ENCODE measurements around the gene ETS1. TPM values are rescaled to one million over a fixed set of nuclear protein-coding genes. Genes with fewer than 3 reads are reported as not detected.
A peak's percentile ranks its signal among the peaks of the same experiment; 100 is the strongest.

Gene ETS1
- total and polyA plus RNA-seq, 2 experiments from 2014 or later: 25.6 to 52.6 TPM

DNA sequence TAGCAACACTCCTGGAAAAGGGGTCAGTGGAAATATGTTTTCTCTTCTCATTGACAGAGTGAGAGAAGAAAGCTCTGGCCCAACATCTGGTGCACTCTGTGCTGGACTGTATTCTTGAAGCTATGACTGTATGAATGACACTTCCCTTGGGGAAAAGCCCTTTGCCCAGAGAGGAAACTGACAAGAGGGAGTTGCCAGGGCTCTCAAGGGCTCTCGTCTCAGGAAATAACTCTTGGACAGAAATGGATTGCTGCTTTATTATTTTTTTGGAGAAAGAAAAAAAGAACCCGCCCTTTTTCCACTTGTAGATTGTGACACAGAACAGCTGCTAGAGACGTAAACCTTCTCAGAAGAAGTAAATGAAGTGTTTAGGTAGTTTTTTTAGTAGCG lies 11.4 kb downstream of the ETS1 start:
- Histone ChIP-seq H3K79me2 (replicated peaks; ENCODE audit: insufficient read depth) (peaks cover 83% of the 10 kb centered on the region), H3K36me3 (ENCODE audit: insufficient read depth) (no peaks in the 10 kb centered on the region), H2AFZ (no peak overlapping the region), H3K27ac (ENCODE audit: low read depth) (0 out of 2 replicates have a peak overlapping the region, but pooled peaks have one; percentile 15), H3K4me1 (ENCODE audit: insufficient read depth) (peaks cover 66% of the 10 kb centered on the region), H3K4me3 (no peak overlapping the region), H3K27me3 (ENCODE audit: insufficient read depth) (no peaks in the 10 kb centered on the region), H4K20me1 (replicated peaks; ENCODE audit: insufficient read depth) (no peaks in the 10 kb centered on the region), H3F3A (replicated peaks; ENCODE audit: low read depth) (no peaks in the 10 kb centered on the region), H3K4me2 (0 out of 2 replicates have a peak overlapping the region, but pooled peaks have one; percentile 64), H3K9me2 (ENCODE audit: insufficient read depth) (no peaks in the 10 kb centered on the region)
- no peak for ATAC-seq
- Mint-ChIP-seq H3K4me1 (peaks cover 75% of the 10 kb centered on the region), H3K27me3 (ENCODE audit: insufficient read depth, low read depth, poor library complexity) (peaks cover 3% of the 10 kb centered on the region), H3K4me3 (no peak overlapping the region), H3K27ac (no peak overlapping the region), H3K36me3 (ENCODE audit: low read depth) (peaks cover 9% of the 10 kb centered on the region; the same call in 2 of the 3 replicates), H3K9me3 (no peaks in the 10 kb centered on the region)
- no peak for DNase-seq (ENCODE audit: low spot score)
- TF ChIP-seq ZNF331 (CRISPR knock-in tag; IDR thresholded peaks at IDR 0.05; ENCODE audit: low read depth) (no peak), ZNF114 (CRISPR knock-in tag; IDR thresholded peaks at IDR 0.05) (no peak), POLR2AphosphoS5 (IDR thresholded peaks at IDR 0.05; ENCODE audit: low read depth) (no peak), STAT1 (IDR thresholded peaks at IDR 0.05; ENCODE audit: unreplicated experiment) (no peak), NANOG (IDR thresholded peaks at IDR 0.05; ENCODE audit: borderline replicate concordance) (no peak)

DNA sequence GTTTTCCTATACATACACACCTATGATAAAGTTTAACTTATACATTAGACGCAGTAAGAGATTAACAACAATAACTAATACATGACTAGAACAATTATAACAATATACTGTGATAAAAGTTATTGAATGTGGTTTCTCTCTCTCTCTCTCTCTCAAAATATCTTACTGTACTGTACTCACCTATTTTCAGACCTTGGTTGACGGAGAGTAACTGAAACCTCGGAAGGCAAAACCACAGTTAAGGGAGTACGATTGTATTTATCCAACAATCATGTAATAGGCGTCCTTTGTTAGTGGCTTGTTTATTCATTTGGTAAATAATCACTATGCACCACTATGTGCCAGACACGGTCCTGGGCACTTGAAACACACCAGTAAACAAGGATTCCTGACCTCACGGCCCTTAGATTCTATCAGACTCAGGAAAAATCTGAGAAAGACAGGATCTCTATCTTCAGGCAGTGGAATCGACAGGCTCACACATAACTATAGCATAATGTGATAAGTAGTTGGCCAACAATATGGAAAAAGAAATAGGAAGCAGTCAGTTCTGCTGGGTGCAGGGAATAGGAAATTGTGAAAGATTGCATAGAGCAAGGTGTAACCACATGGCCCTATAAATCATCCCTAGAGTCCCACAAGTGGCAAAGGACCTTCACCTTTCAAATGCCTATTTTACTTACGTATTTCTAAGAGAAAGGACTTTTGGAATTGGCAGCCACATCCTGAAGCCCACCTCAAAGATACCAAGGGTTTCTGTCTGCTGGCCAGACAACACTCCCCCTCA lies 12.0 kb downstream of the ETS1 start:
- H3K9me2 ChIP-seq (ENCODE audit: insufficient read depth): no peaks in the 10 kb centered on the region
- no peaks in the 10 kb centered on the region for H3K27me3 ChIP-seq (ENCODE audit: insufficient read depth)
- no peak overlapping the region for H2AFZ ChIP-seq
- DNase-seq (ENCODE audit: low spot score): no peak
- H3K27ac Mint-ChIP-seq: no peak overlapping the region
- H4K20me1 ChIP-seq (replicated peaks; ENCODE audit: insufficient read depth): no peaks in the 10 kb centered on the region
- H3K4me1 Mint-ChIP-seq: peaks cover 69% of the 10 kb centered on the region
- no peak overlapping the region for H3K27ac ChIP-seq (ENCODE audit: low read depth)
- peaks cover 60% of the 10 kb centered on the region for H3K4me1 ChIP-seq (ENCODE audit: insufficient read depth)
- peaks cover 78% of the 10 kb centered on the region for H3K79me2 ChIP-seq (replicated peaks; ENCODE audit: insufficient read depth)
- H3K36me3 ChIP-seq (ENCODE audit: insufficient read depth): no peaks in the 10 kb centered on the region
- no peak overlapping the region for H3K4me3 ChIP-seq
- H3K27me3 Mint-ChIP-seq (ENCODE audit: insufficient read depth, low read depth, poor library complexity): peaks cover 3% of the 10 kb centered on the region
- TF ChIP-seq, protein P1, sequence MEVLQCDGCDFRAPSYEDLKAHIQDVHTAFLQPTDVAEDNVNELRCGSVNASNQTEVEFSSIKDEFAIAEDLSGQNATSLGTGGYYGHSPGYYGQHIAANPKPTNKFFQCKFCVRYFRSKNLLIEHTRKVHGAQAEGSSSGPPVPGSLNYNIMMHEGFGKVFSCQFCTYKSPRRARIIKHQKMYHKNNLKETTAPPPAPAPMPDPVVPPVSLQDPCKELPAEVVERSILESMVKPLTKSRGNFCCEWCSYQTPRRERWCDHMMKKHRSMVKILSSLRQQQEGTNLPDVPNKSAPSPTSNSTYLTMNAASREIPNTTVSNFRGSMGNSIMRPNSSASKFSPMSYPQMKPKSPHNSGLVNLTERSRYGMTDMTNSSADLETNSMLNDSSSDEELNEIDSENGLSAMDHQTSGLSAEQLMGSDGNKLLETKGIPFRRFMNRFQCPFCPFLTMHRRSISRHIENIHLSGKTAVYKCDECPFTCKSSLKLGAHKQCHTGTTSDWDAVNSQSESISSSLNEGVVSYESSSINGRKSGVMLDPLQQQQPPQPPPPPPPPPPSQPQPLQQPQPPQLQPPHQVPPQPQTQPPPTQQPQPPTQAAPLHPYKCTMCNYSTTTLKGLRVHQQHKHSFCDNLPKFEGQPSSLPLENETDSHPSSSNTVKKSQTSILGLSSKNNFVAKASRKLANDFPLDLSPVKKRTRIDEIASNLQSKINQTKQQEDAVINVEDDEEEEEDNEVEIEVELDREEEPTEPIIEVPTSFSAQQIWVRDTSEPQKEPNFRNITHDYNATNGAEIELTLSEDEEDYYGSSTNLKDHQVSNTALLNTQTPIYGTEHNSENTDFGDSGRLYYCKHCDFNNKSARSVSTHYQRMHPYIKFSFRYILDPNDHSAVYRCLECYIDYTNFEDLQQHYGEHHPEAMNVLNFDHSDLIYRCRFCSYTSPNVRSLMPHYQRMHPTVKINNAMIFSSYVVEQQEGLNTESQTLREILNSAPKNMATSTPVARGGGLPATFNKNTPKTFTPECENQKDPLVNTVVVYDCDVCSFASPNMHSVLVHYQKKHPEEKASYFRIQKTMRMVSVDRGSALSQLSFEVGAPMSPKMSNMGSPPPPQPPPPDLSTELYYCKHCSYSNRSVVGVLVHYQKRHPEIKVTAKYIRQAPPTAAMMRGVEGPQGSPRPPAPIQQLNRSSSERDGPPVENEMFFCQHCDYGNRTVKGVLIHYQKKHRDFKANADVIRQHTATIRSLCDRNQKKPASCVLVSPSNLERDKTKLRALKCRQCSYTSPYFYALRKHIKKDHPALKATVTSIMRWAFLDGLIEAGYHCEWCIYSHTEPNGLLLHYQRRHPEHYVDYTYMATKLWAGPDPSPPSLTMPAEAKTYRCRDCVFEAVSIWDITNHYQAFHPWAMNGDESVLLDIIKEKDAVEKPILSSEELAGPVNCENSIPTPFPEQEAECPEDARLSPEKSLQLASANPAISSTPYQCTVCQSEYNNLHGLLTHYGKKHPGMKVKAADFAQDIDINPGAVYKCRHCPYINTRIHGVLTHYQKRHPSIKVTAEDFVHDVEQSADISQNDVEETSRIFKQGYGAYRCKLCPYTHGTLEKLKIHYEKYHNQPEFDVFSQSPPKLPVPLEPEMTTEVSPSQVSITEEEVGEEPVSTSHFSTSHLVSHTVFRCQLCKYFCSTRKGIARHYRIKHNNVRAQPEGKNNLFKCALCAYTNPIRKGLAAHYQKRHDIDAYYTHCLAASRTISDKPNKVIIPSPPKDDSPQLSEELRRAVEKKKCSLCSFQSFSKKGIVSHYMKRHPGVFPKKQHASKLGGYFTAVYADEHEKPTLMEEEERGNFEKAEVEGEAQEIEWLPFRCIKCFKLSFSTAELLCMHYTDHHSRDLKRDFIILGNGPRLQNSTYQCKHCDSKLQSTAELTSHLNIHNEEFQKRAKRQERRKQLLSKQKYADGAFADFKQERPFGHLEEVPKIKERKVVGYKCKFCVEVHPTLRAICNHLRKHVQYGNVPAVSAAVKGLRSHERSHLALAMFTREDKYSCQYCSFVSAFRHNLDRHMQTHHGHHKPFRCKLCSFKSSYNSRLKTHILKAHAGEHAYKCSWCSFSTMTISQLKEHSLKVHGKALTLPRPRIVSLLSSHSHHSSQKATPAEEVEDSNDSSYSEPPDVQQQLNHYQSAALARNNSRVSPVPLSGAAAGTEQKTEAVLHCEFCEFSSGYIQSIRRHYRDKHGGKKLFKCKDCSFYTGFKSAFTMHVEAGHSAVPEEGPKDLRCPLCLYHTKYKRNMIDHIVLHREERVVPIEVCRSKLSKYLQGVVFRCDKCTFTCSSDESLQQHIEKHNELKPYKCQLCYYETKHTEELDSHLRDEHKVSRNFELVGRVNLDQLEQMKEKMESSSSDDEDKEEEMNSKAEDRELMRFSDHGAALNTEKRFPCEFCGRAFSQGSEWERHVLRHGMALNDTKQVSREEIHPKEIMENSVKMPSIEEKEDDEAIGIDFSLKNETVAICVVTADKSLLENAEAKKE (CRISPR knock-in tag; IDR thresholded peaks at IDR 0.05): no peak
- no peak for TF ChIP-seq CREB1 (CRISPR knock-in tag; IDR thresholded peaks at IDR 0.05; ENCODE audit: low read depth)
- TF ChIP-seq JUNB (IDR thresholded peaks at IDR 0.05; ENCODE audit: unreplicated experiment): no peak
- TF ChIP-seq EZH2 (IDR thresholded peaks at IDR 0.05; ENCODE audit: low read depth, unreplicated experiment): no peak
- TF ChIP-seq, protein P2, sequence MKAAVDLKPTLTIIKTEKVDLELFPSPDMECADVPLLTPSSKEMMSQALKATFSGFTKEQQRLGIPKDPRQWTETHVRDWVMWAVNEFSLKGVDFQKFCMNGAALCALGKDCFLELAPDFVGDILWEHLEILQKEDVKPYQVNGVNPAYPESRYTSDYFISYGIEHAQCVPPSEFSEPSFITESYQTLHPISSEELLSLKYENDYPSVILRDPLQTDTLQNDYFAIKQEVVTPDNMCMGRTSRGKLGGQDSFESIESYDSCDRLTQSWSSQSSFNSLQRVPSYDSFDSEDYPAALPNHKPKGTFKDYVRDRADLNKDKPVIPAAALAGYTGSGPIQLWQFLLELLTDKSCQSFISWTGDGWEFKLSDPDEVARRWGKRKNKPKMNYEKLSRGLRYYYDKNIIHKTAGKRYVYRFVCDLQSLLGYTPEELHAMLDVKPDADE (IDR thresholded peaks at IDR 0.05): no peak
- TF ChIP-seq EZH2phosphoT487 (IDR thresholded peaks at IDR 0.05; ENCODE audit: unreplicated experiment): no peak
- no peak for TF ChIP-seq POLR2AphosphoS5 (IDR thresholded peaks at IDR 0.05; ENCODE audit: low read depth)
- TF ChIP-seq ZNF114 (CRISPR knock-in tag; IDR thresholded peaks at IDR 0.05): no peak
- TF ChIP-seq ZNF331 (CRISPR knock-in tag; IDR thresholded peaks at IDR 0.05; ENCODE audit: low read depth): no peak
- peaks cover 7% of the 10 kb centered on the region; the same call in 2 of the 3 replicates for H3K36me3 Mint-ChIP-seq (ENCODE audit: low read depth)
- no peak overlapping the region for H3K4me2 ChIP-seq
- H3F3A ChIP-seq (replicated peaks; ENCODE audit: low read depth): no peaks in the 10 kb centered on the region
- no peaks in the 10 kb centered on the region for H3K9me3 Mint-ChIP-seq
- no peak overlapping the region for H3K4me3 Mint-ChIP-seq
- ATAC-seq: no peak
